Subcutaneous abdominal adipose tissue (tissue), 5 donors: ENCODE measurements around the gene ZNF322.

Source experiments
- H3K27ac ChIP-seq: one replicate; pipeline ENCODE4 v1.7.0; 2013; ENCODE audit warnings: low read depth, mild to moderate bottlenecking, inconsistent platforms, low read length, moderate library complexity
- H3K27me3 ChIP-seq, 5 donors: one replicate each; pipeline ENCODE4 v1.7.0; 2013; ENCODE audit warnings: low read length in 5 of 5, inconsistent platforms in 1 of 5; ENCODE audit not compliant: control insufficient read depth in 5 of 5, insufficient read depth in 4 of 5
- H3K36me3 ChIP-seq, 5 donors: one replicate each; pipeline ENCODE4 v1.7.0; 2013; ENCODE audit warnings: low read length in 5 of 5; ENCODE audit not compliant: control insufficient read depth in 5 of 5, insufficient read depth in 5 of 5
- H3K4me1 ChIP-seq, 5 donors: one replicate each; pipeline ENCODE4 v1.7.0; 2013; ENCODE audit warnings: low read length in 5 of 5, mild to moderate bottlenecking in 3 of 5, moderate library complexity in 1 of 5; ENCODE audit not compliant: control insufficient read depth in 5 of 5, insufficient read depth in 5 of 5
- H3K4me3 ChIP-seq, 5 donors: one replicate each; pipeline ENCODE4 v1.7.0; 2013; ENCODE audit warnings: low read length in 5 of 5, low read depth in 1 of 5
- H3K9ac ChIP-seq, 5 donors: one replicate each; pipeline ENCODE4 v1.7.0; 2013; ENCODE audit warnings: low read length in 5 of 5, mild to moderate bottlenecking in 4 of 5, moderate library complexity in 3 of 5
- H3K9me3 ChIP-seq, 5 donors: one replicate each; pipeline ENCODE4 v1.7.0; 2013; ENCODE audit warnings: low read length in 5 of 5; ENCODE audit not compliant: control insufficient read depth in 5 of 5
- donor health status: healthy.
- donor health status: healthy.
- donor health status: healthy.
- donor health status: healthy.
- donor health status: healthy.

Gene ZNF322

DNA sequence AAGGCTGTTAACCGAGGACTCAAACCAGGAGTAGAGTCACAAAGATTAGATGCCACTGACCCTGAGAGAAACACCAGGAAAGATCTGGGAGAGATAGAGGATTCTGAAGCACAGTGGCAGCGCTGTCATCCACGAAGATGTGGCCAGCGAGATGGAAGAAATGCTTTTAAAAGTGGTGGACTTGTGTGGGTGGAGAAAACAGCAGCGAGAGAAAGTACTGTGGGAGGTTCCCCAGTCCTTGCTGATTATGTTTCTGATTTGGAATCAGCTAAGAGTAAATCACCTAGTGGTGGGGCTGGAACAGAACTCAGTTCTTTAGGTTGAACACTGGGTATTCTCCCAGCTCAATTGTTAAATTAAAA lies 435 bp upstream of the ZNF322 start:
- Histone ChIP-seq H3K4me3 (peak overlapping the region; percentile 81 to 95 (median 92)), H3K4me1 (peaks cover 3 to 26% (median 22%) of the 10 kb centered on the region in 5 donors), H3K9me3 (no peaks in the 10 kb centered on the region), H3K27me3 (peaks cover 0 to 9% (median 4%) of the 10 kb centered on the region in 5 donors), H3K9ac (peak overlapping the region; percentile 72 to 92 (median 89)), H3K36me3 (peaks cover 0 to 12% (median 6%) of the 10 kb centered on the region in 5 donors), H3K27ac (peak overlapping the region; percentile 85)

DNA sequence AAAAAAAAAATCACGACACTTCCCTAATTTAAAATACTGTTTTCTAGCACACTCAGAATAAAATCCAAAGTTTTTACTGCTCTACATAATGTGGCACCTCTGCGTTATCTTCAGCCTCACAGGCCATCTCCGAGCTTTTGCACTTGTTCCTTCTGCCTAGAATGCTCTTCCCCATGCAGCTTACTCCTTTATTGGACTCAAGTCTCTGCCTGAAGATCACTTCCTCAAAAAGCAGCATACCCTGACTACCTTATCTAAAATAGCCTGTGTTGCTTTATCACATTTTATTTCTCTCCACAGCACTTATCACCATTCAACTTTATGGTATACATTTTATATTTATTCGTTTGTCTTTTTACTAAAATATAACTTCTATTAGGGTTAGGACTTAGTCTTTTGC lies 2.3 kb downstream of the ZNF322 start:
- H3K36me3 ChIP-seq: peaks cover 11 to 30% (median 13%) of the 10 kb centered on the region in 5 donors
- H3K9me3 ChIP-seq: no peaks in the 10 kb centered on the region
- H3K27ac ChIP-seq: no peak overlapping the region
- no peak overlapping the region for H3K9ac ChIP-seq
- no peak overlapping the region for H3K4me3 ChIP-seq
- H3K4me1 ChIP-seq: peaks cover 3 to 26% (median 22%) of the 10 kb centered on the region in 5 donors
- no peaks in the 10 kb centered on the region for H3K27me3 ChIP-seq

DNA sequence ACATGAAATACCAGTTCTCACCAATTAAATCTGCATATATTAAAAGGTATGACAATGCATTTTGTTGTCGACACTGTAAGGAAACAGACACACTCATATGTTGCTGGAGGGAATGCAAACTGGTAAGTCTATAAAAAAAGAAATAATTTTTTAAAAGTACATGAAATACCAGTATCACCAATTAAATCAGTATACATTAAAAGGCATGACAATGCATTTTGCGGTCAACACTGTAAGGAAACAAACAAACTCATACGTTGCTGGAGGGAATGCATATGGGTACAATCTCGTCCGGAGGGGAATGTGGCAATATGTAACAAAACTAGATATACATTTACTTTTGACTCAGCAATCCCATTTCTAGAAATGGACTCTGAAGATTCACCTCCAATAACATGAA lies 6.5 kb downstream of the ZNF322 start:
- Histone ChIP-seq H3K9me3 (no peaks in the 10 kb centered on the region), H3K4me3 (no peak overlapping the region), H3K4me1 (peaks cover 0 to 11% (median 9%) of the 10 kb centered on the region in 5 donors), H3K36me3 (peaks cover 12 to 47% (median 22%) of the 10 kb centered on the region in 5 donors), H3K27ac (no peak overlapping the region), H3K27me3 (no peaks in the 10 kb centered on the region), H3K9ac (no peak overlapping the region)

DNA sequence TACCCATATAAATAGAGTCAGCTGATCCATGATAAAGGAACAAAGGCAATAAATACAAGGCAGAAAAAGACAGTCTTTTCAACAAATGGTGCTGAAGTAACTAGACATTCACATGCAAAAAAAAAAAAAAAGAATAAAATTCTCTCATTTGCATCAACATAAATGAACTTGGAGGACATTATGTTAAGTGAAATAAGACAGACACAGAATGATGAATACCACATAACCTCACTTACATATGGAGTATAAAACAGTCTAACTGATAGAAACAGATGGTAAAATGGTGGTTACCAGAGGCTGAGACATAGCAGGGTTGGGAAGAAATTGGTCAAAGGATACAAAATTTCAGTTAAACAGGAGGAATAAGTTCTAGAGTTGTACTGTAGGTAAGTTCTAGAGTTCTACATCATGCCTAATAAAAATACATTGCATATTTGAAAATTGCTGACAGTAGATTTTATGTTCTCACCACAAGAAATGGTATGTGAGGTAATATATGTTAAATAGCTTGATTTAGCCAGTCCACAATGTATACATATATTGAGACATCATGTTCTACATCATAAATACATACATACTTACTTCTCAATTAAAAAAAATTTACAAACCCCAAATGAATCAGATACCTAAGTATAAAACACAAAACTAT lies 8.3 kb downstream of the ZNF322 start:
- H3K4me1 ChIP-seq: peaks cover 0 to 3% (median 0%) of the 10 kb centered on the region in 5 donors
- H3K9ac ChIP-seq: no peak overlapping the region
- H3K9me3 ChIP-seq: no peaks in the 10 kb centered on the region
- no peak overlapping the region for H3K27ac ChIP-seq
- H3K4me3 ChIP-seq: no peak overlapping the region
- H3K36me3 ChIP-seq: peaks cover 12 to 46% (median 22%) of the 10 kb centered on the region in 5 donors
- H3K27me3 ChIP-seq: no peaks in the 10 kb centered on the region

DNA sequence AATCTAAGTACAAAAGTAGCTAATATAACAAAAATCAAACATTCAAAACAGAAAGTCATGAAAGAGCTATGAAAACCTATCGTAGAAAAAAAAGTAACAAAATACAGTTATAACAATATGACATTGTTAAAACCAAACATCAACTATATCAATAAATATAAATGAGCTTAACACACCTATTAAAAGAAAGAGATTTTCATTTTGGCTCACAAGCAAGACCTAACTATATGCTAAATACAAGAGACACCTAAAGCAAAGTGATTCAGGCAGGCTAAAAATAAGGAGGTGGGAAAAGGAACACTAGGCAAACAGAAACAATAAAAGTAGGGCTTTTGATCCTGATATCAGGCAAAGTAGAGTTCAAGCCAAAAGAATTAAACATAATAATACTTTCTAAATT lies 13.5 kb downstream of the ZNF322 start:
- H3K9ac ChIP-seq: no peak overlapping the region
- H3K27ac ChIP-seq: no peak overlapping the region
- H3K4me3 ChIP-seq: no peak overlapping the region
- H3K4me1 ChIP-seq: no peaks in the 10 kb centered on the region
- H3K27me3 ChIP-seq: no peaks in the 10 kb centered on the region
- peaks cover 0 to 7% (median 2%) of the 10 kb centered on the region in 5 donors for H3K9me3 ChIP-seq
- H3K36me3 ChIP-seq: peaks cover 28 to 41% (median 32%) of the 10 kb centered on the region in 5 donors

DNA sequence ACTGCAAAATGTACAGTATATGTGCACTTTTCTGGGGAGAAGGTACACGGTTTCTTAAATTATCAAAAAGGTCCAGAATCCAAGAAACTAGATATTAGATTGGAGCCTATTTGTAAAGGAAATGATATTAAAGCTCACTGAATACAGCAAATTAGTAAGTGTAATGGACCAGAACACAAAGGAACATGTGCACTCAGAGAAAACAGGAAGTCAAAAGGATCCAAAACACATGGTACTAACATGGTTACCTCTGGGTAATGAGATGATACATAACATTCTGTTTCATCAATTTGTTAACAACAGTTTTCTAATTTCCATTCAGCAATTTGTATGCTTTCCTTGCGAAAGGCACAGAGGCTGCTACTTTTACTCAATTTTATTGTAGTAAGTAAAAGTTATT lies 18.7 kb downstream of the ZNF322 start:
- Histone ChIP-seq H3K27me3 (no peaks in the 10 kb centered on the region), H3K4me3 (no peak overlapping the region), H3K27ac (no peak overlapping the region), H3K9me3 (peaks cover 4 to 28% (median 15%) of the 10 kb centered on the region in 5 donors), H3K9ac (no peak overlapping the region), H3K36me3 (peaks cover 49 to 58% (median 52%) of the 10 kb centered on the region in 5 donors), H3K4me1 (no peaks in the 10 kb centered on the region)

DNA sequence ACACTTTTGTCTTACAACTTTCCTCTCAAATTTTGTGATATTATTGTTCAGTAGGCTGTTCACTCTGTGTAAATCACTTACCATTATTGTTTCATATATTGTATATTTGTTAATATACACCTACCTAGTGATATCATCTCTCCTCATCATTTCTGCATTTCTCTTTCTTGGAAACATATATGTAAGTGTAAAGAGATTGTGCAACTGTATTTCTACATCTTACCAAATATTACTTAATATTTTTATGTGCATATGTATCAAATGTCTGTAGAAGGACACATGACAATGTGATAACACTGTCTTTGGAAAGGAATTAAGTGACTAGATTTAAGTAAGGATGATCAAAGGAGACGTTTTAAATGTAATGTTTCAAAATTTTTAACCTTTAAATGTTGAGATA lies 30.2 kb downstream of the ZNF322 start:
- H3K9me3 ChIP-seq: peaks cover 0 to 7% (median 2%) of the 10 kb centered on the region in 5 donors
- H3K27me3 ChIP-seq: no peaks in the 10 kb centered on the region
- H3K36me3 ChIP-seq: peaks cover 3 to 9% (median 6%) of the 10 kb centered on the region in 5 donors

DNA sequence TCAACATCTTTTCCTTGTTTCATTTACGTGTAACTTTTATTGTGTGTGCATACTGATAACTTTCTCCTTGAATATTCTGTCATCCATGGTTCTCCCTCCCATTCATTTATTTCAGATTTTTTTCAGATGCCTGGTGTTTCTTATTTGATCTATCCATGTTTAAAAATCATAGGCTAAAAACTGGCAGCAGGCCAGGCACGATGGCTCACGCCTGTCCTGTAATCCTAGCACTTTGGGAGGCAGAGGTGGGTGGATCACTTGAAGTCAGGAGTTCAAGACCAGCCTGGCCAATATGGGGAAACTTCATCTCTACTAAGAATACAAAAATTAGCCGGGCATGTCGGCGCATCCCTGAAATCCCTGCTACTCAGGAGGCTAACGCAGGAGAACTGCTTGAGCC lies 31.7 kb downstream of the ZNF322 start:
- no peak overlapping the region for H3K4me3 ChIP-seq
- no peaks in the 10 kb centered on the region for H3K36me3 ChIP-seq
- no peaks in the 10 kb centered on the region for H3K27me3 ChIP-seq
- H3K9me3 ChIP-seq: peaks cover 0 to 7% (median 2%) of the 10 kb centered on the region in 5 donors
- H3K27ac ChIP-seq: no peak overlapping the region
- H3K9ac ChIP-seq: no peak overlapping the region
- no peaks in the 10 kb centered on the region for H3K4me1 ChIP-seq

More for the DNA sequence above, 30.2 kb downstream of the ZNF322 start:
- Histone ChIP-seq H3K27ac (no peak overlapping the region), H3K4me3 (no peak overlapping the region), H3K4me1 (no peaks in the 10 kb centered on the region), H3K9ac (no peak overlapping the region)

DNA sequence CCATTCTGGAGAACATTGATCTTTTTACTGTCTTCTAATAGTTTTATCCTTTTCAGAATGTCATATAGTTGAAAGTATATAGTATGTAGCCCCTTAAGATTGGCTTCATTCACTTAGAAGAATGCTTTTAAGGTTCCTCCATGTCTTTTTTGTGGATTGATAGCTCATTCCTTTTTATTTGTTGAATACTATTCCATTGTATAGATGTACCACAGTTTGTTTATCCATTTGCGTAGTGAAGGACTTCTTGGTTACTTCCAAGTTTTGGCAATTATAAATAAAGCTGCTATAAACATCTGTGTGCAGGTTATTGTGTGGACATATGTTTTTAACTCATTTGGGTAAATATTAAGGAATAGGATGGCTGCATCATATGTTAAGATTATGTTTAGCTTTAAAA lies 35.0 kb downstream of the ZNF322 start:
- no peak overlapping the region for H3K9ac ChIP-seq
- H3K4me1 ChIP-seq: no peaks in the 10 kb centered on the region
- no peaks in the 10 kb centered on the region for H3K36me3 ChIP-seq
- peaks cover 0 to 7% (median 2%) of the 10 kb centered on the region in 5 donors for H3K9me3 ChIP-seq
- no peaks in the 10 kb centered on the region for H3K27me3 ChIP-seq
- no peak overlapping the region for H3K4me3 ChIP-seq
- H3K27ac ChIP-seq: no peak overlapping the region

DNA sequence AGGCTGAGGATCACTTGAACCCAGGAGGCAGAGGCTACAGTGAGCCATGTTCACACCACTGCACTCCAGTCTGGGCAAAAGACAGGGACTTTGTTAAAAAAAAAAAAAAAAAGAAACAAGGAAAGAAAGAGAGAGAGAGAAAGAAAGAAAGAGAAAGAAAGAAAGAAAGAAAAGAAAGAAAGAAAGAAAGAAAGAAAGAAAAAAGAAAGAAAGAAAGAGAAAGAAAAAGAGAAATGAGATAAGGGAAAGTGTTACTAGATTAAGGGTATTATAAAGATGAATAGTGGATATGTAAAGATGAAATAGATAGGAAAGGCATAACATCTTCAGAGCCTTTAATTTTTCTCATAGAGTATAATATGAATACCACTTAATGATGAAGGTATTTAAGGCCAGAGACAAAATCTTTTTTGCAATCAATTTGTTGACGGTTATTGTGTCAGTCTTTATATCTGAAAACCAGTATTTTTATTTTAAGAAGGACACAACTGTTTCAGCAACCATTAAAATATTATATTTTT lies 36.1 kb downstream of the ZNF322 start:
- H3K4me1 ChIP-seq: no peaks in the 10 kb centered on the region
- H3K27me3 ChIP-seq: no peaks in the 10 kb centered on the region
- H3K9me3 ChIP-seq: peaks cover 0 to 7% (median 2%) of the 10 kb centered on the region in 5 donors
- no peak overlapping the region for H3K4me3 ChIP-seq
- H3K36me3 ChIP-seq: no peaks in the 10 kb centered on the region
- H3K9ac ChIP-seq: no peak overlapping the region
- H3K27ac ChIP-seq: no peak overlapping the region
